GM19467 (cell line): ENCODE data around the gene VWA1.
"Not testable (repeated sequence)": the region's sequence is repeated elsewhere in the genome, so short reads cannot be mapped to it uniquely, and the experiment has no call there.

Experiments
- ATAC-seq: cut with Tn5 transposase; IDR thresholded peaks from one replicate; pipeline ENCODE4 v1.9.1; 2021; ENCODE audit warnings: mild to moderate bottlenecking, moderate library complexity; ENCODE audit not compliant: unreplicated experiment

The VWA1 gene

GRCh38 chr1:1480488-1480867, 45.0 kb downstream of the VWA1 start:
- not testable (repeated sequence) for ATAC-seq

DNA sequence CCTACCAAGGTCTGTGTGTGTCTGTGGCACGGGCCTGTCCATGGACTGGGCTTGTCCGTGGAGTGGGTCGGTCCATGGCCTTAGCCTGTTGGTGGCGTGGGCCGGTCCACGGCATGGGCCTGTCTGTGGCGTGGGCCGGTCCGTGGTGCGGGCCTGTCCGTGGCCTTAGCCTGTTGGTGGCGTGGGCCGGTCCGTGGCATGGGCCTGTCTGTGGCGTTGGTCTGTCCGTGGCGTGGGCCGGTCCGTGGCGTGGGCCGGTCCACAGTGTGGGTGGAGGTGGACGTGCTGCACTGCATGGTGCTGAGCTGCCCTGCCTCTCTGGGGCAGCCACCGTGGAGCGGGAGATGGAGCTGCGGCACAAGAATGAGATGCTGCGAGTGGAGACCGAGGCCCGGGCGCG, 46.3 kb downstream of the VWA1 start:
- ATAC-seq, result not testable (repeated sequence)

GRCh38 chr1:1482856-1483255, 47.4 kb downstream of the VWA1 start:
- ATAC-seq, result no peak

DNA sequence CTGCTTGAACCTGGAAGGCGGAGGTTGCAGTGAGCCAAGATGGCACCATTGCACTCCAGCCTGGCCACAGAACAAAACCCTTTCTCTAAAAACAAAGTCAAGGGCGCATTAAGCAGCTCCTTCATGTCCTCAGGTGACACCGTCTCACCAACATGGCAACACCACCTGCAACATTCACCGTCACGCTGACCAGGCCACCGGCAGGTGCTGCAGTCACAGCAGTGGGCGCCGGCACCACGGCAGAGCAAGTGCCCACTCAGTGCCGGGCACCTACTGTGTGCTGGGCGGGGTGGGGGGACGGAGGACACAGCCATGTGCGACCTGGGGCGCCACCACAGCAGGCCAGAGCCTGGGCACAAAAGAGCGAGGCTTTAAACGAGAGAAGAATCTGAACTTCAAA, 48.2 kb downstream of the VWA1 start:
- no peak for ATAC-seq

DNA sequence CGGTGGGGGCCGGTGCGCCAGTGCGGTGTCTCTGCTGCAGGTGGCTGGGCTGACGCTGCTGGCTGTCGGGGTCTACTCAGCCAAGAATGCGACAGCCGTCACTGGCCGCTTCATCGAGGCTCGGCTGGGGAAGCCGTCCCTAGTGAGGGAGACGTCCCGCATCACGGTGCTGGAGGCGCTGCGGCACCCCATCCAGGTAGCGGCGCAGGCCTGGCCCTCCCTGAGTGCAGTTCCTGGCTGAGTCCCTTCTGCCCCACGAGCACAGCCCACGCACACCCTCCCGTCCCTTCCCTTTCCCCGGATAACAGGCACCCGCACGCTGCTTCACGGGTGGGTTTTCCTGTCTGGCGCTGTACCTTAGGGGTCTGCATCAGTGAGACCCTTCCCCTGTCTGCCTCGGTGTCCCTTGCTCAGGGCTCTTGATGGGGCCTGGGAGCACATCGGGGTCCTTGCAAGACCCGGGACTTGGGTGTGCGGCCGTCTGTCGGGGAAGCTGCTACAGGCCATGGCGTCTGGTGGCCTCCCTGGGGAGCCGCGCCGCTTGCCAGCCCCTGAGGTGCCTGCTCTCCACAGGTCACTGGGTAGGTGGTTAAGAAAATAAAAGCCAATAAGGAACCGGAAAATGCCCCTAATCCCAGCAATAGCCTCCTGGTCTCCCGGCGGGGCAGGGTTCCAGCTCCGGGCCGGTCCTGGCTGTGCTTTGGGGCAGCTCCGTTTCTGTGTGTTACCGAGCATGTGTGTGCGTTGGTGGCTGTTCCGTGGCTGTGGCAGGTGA, 49.7 kb downstream of the VWA1 start:
- ATAC-seq, result not testable (repeated sequence)

DNA sequence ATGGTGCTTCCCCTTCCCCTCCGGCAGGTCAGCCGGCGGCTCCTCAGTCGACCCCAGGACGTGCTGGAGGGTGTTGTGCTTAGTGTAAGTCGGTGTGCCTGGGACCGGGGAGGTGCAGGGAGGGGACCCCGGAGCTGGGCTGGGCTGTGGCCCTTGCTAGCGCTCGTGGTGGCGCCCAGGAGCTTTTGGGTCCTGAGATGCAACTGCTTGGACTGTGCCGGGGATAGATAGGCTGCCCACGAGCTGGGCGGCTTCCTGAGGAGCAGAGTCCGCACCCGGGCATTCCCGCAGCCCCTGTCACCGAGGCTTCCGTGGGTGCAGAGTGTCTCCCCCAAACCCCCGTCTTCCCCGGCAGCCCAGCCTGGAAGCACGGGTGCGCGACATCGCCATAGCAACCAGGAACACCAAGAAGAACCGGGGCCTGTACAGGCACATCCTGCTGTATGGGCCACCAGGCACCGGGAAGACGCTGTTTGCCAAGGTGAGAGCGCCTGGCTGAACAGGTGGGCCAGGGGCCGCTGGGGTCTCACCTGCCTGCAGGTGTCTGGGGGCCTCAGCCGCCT, 50.3 kb downstream of the VWA1 start:
- ATAC-seq, result not testable (repeated sequence)

- ATAC-seq, result no peak
Measured at GRCh38 chr1:1487701-1488100, 52.2 kb downstream of the VWA1 start.

- ATAC-seq, result no peak
Measured at GRCh38 chr1:1489231-1489630, 53.7 kb downstream of the VWA1 start.

DNA sequence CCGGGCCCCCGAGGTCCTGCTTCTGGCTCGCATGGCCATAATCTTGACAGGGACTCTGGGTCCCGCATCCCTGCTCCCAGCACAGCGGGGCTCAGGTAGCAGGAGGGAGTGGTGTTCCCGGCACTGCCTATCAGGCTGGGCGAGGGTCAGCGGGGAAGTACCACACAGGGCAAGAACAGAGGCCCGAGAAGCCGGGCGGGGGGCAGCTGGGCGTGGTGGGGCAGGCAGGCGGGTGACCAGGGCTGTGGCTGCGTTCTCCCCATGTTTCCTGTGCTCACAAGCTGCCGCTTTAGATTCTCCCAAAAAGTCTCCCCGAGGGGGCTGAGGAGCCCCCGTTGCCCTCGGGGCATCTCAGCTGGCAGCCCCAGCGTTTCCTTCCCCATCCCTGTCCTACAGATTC, 54.4 kb downstream of the VWA1 start:
- no peak for ATAC-seq

DNA sequence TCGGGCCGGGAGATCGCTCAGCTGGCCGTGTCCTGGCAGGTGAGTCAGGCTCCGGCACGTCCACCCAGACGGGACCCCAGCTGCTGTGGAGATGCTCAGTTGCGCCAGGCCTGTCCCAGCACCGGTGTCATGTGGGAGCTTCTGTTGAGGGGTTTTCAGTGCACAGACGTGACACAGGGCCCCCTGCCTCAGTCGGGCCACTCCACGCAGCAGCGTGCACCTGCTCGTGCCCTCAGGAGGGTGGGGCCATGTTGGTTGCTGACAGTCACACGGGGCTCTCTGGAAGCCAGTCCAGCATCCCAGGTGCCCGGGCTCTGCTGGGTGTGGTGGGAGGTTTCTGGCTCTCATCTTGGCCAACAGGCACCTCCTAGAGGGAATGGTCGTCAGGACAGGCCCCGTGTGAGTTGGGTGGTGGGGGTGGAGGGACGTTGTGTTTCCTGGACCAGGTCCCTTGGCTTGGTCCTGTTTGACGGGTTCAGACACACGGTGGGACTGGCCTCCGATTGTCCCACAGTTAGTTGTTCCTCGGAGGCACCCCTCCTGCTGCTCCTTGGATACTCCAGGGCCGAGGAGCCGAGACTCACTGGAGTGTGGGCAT, 55.2 kb downstream of the VWA1 start:
- no peak for ATAC-seq

- ATAC-seq, result no peak
Measured at GRCh38 chr1:1491601-1492000, 56.1 kb downstream of the VWA1 start.
